NB4 (cell line): Measurements from ENCODE around the gene PIK3C2G.

Experiments used
- MYC ChIP-seq: IDR thresholded peaks from 2 replicates; pipeline ENCODE4 v1.6.1; 2011; ENCODE audit warnings: low read depth, low read length
- POLR2A ChIP-seq: IDR thresholded peaks from 2 replicates; pipeline ENCODE4 v1.6.1; 2011; ENCODE audit warnings: mild to moderate bottlenecking; ENCODE audit not compliant: insufficient read length; ENCODE audit errors: extremely low read depth
- TF ChIP-seq, protein P1 (sequence below): IDR thresholded peaks from 2 replicates; pipeline ENCODE4 v1.6.1; 2011; ENCODE audit warnings: low read depth, low read length
- TF ChIP-seq, protein P2 (sequence below): IDR thresholded peaks from one replicate; pipeline ENCODE4 v1.5.1; 2012; ENCODE audit warnings: low read depth, low read length

DNA sequence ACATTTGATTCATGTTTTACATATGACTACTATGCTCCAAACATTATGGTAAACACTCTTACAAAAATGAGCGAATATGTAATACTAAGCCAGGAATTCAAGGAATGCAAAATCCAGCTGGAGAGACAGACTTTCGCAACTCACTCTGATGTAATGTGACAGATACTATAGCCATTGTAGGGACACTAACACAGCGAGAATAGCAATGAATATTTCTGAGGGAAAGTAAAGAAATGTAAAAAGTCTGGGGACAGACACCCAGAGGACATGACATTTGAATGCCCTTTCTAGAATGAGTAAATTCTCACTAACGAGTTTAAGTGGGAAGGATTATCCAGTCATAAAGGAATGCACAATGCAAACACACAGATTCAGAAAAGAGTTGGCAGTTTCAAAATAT is 121.9 kb downstream of the PIK3C2G start:
- TF ChIP-seq POLR2A (no peak), MYC (no peak)
- TF ChIP-seq, protein P1, sequence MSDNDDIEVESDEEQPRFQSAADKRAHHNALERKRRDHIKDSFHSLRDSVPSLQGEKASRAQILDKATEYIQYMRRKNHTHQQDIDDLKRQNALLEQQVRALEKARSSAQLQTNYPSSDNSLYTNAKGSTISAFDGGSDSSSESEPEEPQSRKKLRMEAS: no peak
- TF ChIP-seq, protein P2, sequence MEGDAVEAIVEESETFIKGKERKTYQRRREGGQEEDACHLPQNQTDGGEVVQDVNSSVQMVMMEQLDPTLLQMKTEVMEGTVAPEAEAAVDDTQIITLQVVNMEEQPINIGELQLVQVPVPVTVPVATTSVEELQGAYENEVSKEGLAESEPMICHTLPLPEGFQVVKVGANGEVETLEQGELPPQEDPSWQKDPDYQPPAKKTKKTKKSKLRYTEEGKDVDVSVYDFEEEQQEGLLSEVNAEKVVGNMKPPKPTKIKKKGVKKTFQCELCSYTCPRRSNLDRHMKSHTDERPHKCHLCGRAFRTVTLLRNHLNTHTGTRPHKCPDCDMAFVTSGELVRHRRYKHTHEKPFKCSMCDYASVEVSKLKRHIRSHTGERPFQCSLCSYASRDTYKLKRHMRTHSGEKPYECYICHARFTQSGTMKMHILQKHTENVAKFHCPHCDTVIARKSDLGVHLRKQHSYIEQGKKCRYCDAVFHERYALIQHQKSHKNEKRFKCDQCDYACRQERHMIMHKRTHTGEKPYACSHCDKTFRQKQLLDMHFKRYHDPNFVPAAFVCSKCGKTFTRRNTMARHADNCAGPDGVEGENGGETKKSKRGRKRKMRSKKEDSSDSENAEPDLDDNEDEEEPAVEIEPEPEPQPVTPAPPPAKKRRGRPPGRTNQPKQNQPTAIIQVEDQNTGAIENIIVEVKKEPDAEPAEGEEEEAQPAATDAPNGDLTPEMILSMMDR: no peak
